T-helper 1 cell (primary cell): ENCODE measurements around the gene CHMP2B.

Experiments used
- DNase-seq, 5 donors: peaks; one replicate each; pipeline ENCODE4 v3.0.0-alpha.2; 2012 to 2020
- total RNA-seq, 4 donors: gene quantifications; one replicate each; lab custom pipeline; 2026; lab: John Stamatoyannopoulos, UW

The CHMP2B gene
- 22.5 to 71.2 (median 51.2) reads per million in 4 donors for total RNA-seq

DNA sequence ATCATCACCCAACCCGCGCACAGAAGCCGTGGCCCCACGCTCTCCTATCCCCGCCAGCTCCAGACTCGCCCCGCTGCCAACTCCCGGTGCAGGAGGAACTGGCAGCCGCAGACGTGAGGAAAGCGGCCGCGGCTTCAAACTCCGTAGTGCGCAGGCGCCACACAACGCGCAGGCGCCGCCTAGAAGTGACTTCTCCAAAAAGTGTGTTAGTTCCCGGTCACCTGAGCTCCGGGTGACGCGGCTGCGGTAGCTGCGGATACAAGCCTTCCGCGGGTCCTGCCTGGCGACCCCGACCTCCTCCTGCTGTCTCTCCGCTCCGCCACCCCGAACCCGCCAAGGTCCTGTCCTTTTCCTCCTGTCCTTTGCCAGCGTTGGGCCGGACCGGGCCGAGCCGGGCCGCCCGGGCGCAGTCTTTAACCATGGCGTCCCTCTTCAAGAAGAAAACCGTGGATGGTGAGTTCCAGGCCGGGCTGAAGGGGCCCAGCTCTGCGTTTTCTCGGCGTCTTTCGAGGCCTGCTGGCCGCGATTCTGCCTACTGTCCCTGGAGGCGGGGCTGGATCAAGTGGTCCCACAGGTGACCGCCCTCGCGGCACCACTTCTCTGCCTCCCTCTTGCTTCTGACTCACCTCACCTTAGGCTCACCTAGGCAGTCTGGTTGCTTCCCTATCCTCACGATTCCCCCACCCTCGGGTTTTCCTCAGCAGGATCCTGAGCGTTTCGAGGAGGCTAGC is at the start of gene CHMP2B:
Gene CHMP2B, plus strand, starts transcription at position 206 of the 731 bp plus-strand sequence. Its CDS starts 214 bp downstream, at position 420.
- DNase-seq = peak; percentile 82 to 93 (median 85)

GRCh38 chr3:87179642-87180041 is 47.5 kb upstream of the CHMP2B start:
- DNase-seq = no peak

GRCh38 chr3:87181551-87181950 is 45.6 kb upstream of the CHMP2B start:
- no peak for DNase-seq

DNA sequence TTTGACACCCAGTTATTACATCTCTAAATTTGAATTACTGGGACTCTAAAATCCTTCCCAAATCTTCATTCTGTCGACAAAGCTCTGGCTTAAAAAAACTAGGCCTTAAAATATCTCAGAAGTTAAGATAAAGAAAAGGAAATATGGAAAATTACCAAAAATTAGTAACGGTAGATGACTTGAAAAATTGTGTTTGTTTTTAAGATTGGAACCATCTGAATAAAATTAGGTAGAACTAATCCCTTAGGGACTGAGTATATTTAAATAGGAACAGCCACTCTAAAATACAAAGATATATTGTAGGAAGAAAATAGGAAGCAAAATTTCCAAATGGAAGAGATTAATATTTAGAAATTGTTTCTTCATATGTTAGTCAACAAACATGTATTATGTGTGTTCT is 45.1 kb upstream of the CHMP2B start:
- no peak for DNase-seq

DNA sequence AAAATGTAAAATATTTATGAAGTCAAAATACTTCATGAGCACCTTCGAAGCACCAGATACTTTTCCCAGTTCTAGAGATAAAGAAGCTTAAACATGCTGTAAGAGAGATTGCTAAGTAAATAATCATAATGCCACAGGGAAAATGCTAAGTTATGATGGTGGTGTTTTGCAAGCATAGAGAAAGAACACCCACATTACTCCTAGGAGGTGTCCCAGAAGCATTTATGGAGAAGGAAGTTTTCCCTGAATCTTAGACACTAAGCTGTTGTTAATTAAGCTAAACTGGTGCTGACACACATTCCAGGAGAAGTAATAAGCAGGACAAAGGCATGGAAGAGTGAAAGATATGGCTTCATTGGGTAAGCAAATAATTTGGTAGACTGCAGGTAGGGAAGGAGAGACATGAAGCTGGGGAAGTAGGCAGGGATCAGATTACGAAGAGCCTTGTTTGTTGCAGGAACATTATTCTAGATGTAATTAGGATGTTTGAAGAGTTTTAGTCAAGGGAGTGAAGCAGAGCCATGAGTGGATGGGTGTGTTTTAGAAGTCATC is 40.4 kb upstream of the CHMP2B start:
- no peak for DNase-seq

- DNase-seq = no peak
These were observed 35.9 kb upstream of the CHMP2B start for GRCh38 chr3:87191175-87191574.

GRCh38 chr3:87191641-87192040 is 35.5 kb upstream of the CHMP2B start:
- DNase-seq = no peak

DNA sequence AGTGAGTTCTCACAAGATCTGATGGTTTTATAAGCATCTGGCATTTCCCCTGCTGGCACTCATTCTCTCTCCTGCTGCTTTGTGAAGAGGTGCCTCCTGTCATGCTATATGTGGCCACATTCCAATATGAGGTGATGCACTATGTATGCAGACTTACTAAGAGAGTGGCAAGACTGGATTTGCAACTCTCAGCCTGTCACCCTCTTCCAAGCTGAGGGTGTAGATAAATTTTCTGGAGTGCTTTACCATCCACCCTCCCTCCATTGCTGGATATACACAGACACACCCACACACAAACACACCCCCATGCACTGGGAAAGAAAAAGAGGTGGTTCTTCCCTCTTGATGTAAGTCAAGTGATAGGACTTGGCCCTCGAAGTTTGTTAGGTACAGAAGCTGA is 30.2 kb upstream of the CHMP2B start:
- no peak for DNase-seq

DNA sequence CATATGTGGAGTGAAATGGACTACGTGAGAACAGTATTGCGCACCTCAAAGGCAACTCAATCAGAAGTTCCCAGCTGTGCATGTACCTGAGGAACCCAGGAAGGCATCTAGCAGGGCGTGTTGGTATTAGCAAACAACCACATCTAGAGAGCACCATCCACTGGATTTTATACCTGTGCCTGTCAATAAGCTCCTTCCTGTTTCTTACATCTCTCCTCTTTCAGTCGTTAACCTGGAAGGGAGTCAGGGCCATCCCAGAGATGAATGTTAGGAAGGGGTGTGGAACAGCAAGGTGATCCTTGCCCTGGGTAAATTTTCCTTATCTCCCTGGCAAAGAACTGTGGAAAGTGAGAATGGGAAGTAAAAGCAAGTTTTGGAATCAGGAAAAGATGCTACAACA is 29.6 kb upstream of the CHMP2B start:
- DNase-seq = no peak

DNA sequence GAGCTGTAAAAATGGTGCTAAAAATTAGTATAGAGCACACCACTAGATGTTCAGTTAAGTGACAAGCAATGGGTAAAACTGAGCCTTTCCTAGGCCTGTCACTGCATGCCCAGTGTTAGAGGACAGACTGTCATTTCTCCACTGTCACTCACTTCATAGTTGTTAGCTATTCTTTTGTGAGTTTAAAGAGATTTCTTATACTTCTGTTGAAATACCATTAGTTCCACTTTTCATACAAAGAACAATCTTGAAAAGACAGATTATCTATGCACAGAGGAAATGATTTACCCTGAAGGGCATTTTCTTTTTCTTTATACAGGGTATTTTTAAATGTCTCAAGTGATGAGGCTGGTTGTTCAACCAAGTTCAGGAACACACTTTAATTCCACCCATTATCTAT is 28.3 kb upstream of the CHMP2B start:
- DNase-seq = no peak

DNA sequence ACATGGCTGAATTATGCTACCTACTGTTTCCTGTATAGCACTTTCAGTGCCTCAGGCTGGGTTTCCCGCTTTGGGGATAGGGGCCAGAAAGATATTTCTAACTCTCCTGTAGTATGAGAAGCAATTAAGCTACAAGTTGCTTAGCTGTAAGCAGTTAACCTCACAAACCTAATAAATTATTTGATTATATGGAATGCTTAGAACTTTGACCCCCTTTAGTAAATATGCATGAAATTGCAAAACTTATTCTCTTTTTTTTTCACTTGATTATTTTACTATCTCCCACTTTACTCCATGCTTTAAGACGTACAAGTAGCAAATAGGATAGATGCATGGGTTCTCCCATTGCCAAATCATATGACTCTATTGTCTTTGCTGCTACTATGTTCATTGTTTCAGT is 27.5 kb upstream of the CHMP2B start:
- DNase-seq = no peak

GRCh38 chr3:87200060-87200647 is 27.0 kb upstream of the CHMP2B start:
- DNase-seq = no peak

DNA sequence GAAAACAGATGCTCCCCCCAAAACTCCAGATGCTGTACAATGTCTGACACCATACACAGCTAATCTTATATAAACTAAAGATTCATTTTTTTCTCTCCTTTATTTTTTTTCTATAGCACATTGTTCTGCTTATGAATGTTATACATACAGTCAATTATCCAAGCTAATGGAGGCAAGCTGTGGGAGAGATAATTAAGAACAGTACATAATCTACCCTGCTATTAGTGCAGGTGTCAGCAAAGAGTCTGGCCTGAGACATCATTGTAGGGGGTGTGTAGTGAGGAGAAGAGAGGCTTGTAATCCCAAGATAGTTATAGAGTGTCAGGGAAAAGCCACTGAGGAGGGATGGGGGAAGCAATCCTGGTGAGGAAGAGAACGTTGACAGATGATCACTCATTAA is 25.4 kb upstream of the CHMP2B start:
- no peak for DNase-seq

GRCh38 chr3:87203809-87204208 is 23.3 kb upstream of the CHMP2B start:
- no peak for DNase-seq

- no peak for DNase-seq
These were observed 21.0 kb upstream of the CHMP2B start for GRCh38 chr3:87206070-87206469.

- DNase-seq = no peak
These were observed 20.5 kb upstream of the CHMP2B start for GRCh38 chr3:87206635-87207034.

DNA sequence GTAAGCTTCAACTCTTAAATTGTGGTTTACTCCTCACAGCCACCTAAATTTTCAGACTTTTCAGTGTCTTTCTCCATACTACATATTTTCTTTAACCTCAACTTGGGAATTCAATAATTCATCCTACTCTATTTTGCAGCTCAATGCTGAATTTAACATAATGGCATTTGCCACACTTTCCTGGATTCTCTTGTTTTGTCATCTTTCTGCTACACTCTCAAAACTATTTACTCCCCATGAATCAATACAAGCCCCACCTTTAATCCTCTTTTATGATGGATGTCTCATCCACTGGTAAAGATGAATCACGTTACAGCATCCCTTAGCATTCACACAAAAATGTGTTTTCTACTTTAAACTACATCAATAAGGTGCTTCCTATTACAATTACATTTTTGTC is 19.6 kb upstream of the CHMP2B start:
- no peak for DNase-seq

DNA sequence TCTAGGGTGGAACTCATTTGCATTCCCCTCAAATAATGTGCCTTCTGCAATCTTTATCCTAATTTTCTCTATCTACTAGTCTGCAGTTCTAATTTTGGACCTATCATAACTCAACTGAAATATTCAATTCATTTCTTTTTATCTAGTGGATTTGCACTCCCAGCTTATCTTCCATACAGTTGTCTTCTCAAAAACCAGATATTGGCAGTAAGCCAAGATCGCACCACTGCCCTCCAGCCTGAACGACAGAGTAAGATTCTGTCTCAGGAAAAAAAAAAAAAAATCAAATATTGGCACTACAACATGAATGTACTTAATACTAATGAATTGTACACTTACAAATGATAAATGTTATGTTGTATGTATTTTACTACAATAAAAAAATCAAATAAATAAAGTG is 18.0 kb upstream of the CHMP2B start:
- DNase-seq = no peak

DNA sequence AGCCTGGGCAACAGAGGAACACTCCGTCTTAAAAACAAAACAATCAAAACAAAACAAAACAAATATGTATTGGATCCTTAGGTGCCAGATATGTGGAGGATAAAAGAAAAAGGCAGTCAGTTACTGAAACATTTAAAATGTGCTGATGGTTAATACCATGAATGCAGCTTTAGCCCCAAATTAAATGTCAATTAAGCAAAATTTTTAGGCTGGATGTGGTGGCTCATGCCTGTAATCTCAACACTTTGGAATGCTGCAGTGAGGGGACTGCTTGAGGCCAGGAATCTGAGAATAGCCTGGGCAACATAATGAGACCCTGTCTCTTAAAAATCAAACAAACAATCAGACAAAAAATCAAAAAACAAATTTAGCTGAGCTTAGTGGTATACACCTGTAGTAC is 8.5 kb upstream of the CHMP2B start:
- no peak for DNase-seq

DNA sequence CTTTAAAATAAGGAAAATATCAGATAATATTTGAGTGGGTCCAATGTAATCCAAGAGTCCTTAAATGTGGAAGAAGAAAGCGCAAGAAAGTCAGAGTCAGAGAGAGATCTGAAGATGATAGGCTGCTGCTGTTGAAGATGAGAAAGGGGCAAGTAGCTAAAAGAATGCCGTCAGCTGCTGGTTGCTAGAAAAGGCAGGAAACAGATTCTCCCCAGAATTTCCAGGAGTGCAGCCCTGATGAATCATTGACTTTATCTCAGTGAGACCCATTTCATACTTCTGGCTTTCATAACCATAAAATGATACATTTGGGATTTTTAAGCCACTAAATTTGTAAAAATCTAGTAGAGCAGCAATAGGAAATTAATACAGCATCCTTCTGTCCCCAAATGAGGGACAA is 7.5 kb upstream of the CHMP2B start:
- DNase-seq = no peak

- DNase-seq = no peak
These were observed 1.4 kb upstream of the CHMP2B start for GRCh38 chr3:87225659-87226058.

GRCh38 chr3:87227835-87228144 is 681 bp downstream of the CHMP2B start:
- no peak for DNase-seq

DNA sequence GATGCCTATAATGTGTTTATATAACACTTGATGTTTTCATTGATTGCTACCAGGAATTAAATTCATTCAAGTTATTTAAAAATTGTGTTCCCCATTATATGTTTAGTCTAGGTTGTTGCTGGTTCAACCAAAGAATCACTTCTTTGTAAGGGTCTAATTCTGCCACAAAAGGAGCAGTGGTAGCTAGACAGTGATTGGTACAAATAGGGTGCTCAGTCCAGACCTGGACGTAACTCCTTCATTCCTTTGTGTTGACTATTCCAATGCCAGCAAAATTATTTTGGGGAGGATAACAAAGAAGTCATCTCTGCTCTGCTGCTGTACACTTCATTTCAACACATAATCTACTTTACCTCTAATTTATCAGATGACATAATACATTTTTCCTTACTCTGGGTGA is 1.2 kb downstream of the CHMP2B start:
- no peak for DNase-seq

DNA sequence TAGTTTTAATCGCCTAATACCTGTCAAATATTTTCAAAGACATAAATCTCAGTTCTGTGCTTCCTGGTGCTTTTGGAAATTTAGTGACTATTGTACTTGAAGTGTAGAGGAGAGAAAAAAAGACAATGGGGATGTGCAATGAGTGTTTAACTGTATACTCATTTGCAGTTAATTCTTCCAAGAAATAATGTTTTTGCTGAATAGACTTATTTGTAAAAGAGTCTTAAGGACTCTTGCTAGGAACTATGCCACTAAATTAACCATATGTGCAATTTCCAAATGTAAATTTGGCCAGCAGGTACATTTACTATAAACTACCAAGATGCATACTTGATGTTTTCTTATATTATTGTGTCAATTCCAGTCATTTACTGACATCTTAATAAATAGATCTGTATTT is 2.0 kb downstream of the CHMP2B start:
- DNase-seq = no peak

DNA sequence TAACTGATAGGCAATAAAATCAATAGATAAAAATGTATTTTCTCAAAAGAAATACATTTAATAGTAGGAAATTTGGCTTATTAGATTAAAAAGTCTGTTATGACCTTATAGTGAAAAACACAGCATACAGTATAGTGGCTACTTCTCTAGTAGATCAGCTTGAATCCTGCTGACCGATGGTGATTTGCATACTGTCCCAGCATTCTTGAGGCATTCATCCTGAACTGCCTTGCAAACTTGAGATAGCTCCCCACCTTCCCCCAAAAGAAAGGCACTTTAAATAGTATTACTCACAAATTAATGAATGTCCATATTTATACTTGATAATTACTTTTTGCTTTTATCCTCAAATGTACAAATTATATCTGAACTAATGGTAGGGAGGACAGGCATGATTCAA is 6.7 kb downstream of the CHMP2B start:
- DNase-seq = no peak
